GM21360 (cell line): ENCODE results near the gene ARHGEF6.

Experiments
- ATAC-seq: cut with Tn5 transposase; IDR thresholded peaks from one replicate; pipeline ENCODE4 v1.9.1; 2021; ENCODE audit warnings: mild to moderate bottlenecking, moderate library complexity; ENCODE audit not compliant: unreplicated experiment

Gene ARHGEF6

GRCh38 chrX:136747003-136747986, 33.4 kb downstream of the ARHGEF6 start:
- ATAC-seq, result peak; percentile 68

DNA sequence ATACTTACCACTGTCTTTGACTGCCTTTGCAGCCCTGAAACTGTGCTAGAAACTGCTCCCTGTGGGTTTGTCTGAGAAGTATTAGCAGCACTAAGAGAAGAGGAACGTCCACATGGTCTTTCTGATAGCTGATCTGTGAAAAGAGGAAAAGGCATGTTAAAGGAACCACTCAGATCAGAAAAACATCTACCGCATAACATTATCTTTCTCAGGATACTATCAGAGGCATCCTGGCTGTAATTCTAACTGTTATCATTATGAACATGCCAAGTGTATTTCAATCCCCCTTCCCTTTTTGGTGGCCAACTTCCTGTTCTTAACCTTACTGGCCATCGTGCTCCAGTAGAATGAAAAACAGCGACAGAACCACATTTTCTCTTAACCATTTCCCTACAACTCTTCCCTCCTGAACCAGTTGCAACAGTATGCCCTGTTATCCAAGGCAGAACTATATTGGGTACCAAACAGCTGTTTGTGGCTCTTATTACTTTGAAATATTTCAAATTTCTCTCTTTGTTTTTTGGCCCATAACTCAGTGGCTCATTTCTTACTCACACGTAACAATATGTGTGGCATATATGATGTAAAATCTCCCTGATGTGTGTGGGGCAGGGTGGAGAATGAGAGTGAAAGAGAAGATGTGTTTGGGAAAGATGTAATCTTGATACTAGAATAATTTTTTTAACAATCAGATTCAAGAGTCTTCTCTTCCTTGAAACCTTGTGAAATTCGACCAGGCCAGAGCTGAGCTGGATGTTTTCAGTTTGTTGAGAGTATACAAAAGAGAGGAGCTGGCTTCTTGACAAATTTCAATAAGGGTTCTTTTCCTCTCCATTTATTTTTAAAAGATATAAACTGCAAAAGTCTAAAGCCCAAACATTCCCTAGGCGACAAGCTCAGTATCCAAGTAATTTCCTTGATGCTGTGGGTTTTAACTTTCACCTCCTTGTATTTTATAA, 35.2 kb downstream of the ARHGEF6 start:
- no peak for ATAC-seq

- no peak for ATAC-seq
Observed at GRCh38 chrX:136742721-136743379, 37.9 kb downstream of the ARHGEF6 start.

GRCh38 chrX:136738049-136738729, 42.5 kb downstream of the ARHGEF6 start:
- ATAC-seq, result no peak

GRCh38 chrX:136736690-136737089, 44.0 kb downstream of the ARHGEF6 start:
- no peak for ATAC-seq

- ATAC-seq, result no peak
Observed at GRCh38 chrX:136735601-136736000, 45.1 kb downstream of the ARHGEF6 start.

- ATAC-seq, result no peak
Observed at GRCh38 chrX:136733613-136734012, 47.1 kb downstream of the ARHGEF6 start.

DNA sequence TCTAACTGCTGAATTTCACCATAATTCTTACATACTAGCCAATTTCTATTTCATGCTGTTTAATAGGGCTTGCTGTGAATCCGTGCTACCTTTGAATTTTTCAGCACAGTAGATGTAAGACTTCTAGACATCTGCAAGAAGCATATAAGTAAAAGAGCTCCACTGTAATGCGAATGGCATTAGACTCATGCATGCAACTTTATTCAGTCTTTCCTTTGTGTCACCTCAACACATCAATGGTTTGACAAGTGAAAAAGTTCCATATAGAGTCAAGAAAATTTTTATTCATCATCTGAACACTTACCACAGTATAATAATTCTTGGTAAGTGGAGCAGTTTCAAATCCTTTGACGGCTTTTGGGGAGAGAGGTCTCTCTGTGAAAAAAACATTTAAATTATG, 48.9 kb downstream of the ARHGEF6 start:
- no peak for ATAC-seq

DNA sequence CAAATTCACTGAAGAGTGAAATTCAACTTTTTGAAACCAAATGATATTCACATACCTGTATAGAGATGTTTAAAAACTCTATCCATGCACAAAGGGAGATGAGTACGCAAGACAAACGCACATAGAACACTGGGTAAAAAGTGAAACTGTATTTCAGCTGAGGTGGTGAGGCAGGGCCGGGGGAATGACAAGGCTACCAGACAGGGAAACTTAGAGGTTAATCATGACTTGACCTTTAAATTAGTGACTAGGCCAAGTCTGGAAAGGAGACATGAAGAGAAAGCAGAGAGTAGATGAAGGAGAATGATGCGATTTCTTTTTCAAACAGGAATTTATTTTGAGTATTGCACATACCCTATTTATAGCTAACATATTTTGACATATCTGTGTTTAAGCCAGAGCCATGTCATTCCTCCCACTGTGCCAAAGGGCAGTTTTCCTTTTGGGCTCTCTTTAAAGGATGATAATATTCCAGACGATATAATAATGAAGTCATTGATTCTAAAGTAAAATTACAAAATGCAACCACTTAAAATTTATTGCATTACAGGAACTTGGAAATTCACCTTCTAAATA, 49.4 kb downstream of the ARHGEF6 start:
- no peak for ATAC-seq

DNA sequence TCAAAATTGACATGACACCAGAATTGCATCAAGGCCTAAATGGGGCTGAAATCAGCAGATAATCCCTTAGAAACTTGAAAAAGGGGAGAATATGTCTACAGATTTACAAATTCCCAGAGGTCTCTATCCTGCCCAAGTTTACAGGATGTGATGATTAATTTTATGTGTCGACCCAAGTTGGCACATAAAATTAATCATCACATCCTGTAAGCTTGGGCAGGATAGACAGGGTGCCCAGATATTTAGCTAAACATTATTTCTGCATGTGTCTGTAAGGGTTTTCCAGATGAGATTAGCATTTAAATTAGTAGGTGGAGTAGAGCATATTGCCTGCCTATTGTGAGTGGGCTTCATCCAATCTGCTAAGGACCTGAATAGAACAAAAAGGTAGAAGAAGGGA, 52.3 kb downstream of the ARHGEF6 start:
- ATAC-seq, result no peak

- no peak for ATAC-seq
Observed at GRCh38 chrX:136725441-136726104, 55.2 kb downstream of the ARHGEF6 start.

DNA sequence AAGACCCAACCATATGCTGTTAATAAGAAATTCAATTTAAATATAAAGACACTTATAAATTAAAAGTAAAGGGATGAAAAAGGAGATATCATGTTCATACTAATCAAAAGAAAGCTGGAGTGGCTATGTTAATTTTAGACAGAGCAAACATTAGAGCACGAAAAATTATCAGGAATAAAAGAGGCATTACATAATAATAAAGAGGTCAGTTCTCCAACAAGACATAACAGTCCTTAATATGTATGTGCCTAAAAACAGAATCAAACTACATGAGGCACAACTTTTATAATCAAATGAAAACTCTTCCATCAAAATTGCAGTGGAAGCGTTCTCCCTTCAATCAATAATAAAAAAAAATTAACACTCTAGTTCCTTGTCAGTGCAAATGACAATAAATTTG, 62.6 kb downstream of the ARHGEF6 start:
- ATAC-seq, result no peak

DNA sequence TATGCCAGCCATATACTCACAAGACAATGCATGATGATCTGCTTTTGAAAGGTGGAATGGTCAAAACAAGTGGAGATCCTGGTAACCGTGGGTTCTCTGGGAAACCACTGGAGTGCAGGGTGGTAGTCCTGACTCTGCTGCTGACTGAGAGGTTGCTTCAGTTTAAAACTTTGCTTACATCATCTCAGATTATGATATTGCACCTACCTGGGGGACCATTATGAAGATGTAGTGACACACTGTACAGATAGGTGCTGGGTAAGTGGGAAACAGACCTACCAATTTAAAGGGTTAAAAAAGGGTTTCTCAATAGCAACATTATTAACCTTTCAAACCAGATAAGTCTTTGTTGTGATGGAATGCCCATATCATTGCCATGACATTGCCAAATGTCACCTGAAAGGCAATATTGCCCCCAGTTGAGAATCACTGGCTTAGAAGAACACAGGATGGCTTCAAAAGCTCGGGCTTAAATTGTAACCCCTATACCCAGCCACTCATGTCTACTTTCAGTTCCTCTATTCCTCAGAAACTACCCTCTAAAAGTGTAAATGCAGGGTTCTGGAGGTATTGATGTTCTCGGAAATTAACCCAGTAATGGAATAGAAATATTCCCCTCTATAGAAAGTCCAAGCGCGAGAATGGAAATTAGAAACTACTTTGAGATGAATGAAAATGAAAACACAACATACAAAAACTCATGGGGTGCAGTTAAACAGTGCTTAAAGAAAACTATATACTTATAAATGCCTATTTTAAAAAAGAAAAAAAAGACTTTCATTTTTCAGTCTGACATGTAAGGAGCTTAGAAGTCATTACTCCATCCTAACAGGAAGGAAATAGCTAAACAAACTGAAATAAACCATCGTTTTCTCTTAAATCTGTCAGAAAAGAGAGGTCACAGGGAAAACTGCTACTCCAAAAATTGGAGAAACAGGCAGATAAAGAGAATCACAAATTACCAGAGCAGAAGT, 65.8 kb downstream of the ARHGEF6 start:
- peak; percentile 88 for ATAC-seq

GRCh38 chrX:136712650-136713310, 68.0 kb downstream of the ARHGEF6 start:
- no peak for ATAC-seq

- no peak for ATAC-seq
Observed at GRCh38 chrX:136711147-136711546, 69.6 kb downstream of the ARHGEF6 start.

- ATAC-seq, result peak; percentile 38
Observed at GRCh38 chrX:136710325-136710951, 70.3 kb downstream of the ARHGEF6 start.

DNA sequence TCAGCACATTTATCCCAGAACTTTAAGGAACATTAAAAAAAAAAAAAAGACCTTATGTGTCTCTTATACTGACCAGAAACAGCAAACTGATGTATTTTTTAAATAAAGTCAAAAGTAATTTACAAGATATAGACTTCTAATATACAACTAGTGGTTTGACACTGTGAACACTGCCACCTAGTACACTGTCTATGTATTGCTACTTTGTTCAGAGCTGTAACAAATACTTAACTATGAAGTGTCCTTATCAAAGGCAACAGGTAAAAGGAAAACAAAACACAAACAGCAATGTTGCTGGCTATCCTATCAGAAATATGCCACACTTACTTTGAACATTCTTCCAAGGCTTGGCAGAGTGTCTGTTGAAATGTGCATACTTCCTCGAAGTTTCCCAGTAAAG, 72.4 kb downstream of the ARHGEF6 start:
- no peak for ATAC-seq
